C4-2B (cell line): ENCODE results near the gene SERHL2.

Experiments used
- CTCF ChIP-seq: fragments of 450-650 bp; conservative IDR thresholded peaks from 2 replicates; pipeline ENCODE4 v1.5.1; 2017; ENCODE audit warnings: mild to moderate bottlenecking
- ZFX ChIP-seq: fragments of 450-650 bp; IDR thresholded peaks from 2 replicates; pipeline ENCODE4 v1.6.1; 2017

- TF ChIP-seq CTCF = no peak
- no peak for TF ChIP-seq ZFX
These were observed 8.5 kb downstream of the SERHL2 start for GRCh38 chr22:42562279-42562678.
